Measurements from ENCODE around the gene ANKRD65.
"Not testable (repeated sequence)": the region's sequence is repeated elsewhere in the genome, so short reads cannot be mapped to it uniquely, and the experiment has no call there.

ANKRD65 gene

GRCh38 chr1:1421147-1421906 is at the start of gene ANKRD65:
TSS of gene ANKRD65 (minus strand) at chr1:1421276. CDS start at chr1:1421005, 271 bp downstream.
- Histone ChIP-seq H3K4me3 (ENCODE audit: low read length) (no peak within 1 kb of the TSS), H3K4me1 (ENCODE audit: insufficient read depth, low read length) (peaks cover 16% of the 10 kb centered on the region)

GRCh38 chr1:1468196-1468985 is 47.3 kb upstream of the ANKRD65 start:
- not testable (repeated sequence) for H3K4me3 ChIP-seq (ENCODE audit: low read length)

More at GRCh38 chr1:1421147-1421906, at the start of gene ANKRD65:
- H3K36me3 ChIP-seq (ENCODE audit: insufficient read depth, low read length), result no peaks in the 10 kb centered on the region
- H3K9me3 ChIP-seq (ENCODE audit: low read length), result no peaks in the 10 kb centered on the region
- no peak within 1 kb of the TSS for H2AFZ ChIP-seq (ENCODE audit: low read depth, low read length)
- no peaks in the 10 kb centered on the region for H3K27me3 ChIP-seq (ENCODE audit: insufficient read depth, low read length)

GRCh38 chr1:1463312-1463711 is 42.2 kb upstream of the ANKRD65 start:
- no peak overlapping the region for H3K4me3 ChIP-seq (ENCODE audit: low read length)
- peaks cover 2% of the 10 kb centered on the region for H3K27me3 ChIP-seq (ENCODE audit: insufficient read depth, low read length)
- peaks cover 1% of the 10 kb centered on the region for H3K9me3 ChIP-seq (ENCODE audit: low read length)
- no peak overlapping the region for H2AFZ ChIP-seq (ENCODE audit: low read depth, low read length)
- H3K4me1 ChIP-seq (ENCODE audit: insufficient read depth, low read length), result no peaks in the 10 kb centered on the region
- no peaks in the 10 kb centered on the region for H3K36me3 ChIP-seq (ENCODE audit: insufficient read depth, low read length)

More at GRCh38 chr1:1468196-1468985, 47.3 kb upstream of the ANKRD65 start:
- not testable (repeated sequence) for H3K36me3 ChIP-seq (ENCODE audit: insufficient read depth, low read length); H3K27me3 ChIP-seq (ENCODE audit: insufficient read depth, low read length); H2AFZ ChIP-seq (ENCODE audit: low read depth, low read length); H3K9me3 ChIP-seq (ENCODE audit: low read length)
- peaks cover 11% of the 10 kb centered on the region for H3K4me1 ChIP-seq (ENCODE audit: insufficient read depth, low read length)

DNA sequence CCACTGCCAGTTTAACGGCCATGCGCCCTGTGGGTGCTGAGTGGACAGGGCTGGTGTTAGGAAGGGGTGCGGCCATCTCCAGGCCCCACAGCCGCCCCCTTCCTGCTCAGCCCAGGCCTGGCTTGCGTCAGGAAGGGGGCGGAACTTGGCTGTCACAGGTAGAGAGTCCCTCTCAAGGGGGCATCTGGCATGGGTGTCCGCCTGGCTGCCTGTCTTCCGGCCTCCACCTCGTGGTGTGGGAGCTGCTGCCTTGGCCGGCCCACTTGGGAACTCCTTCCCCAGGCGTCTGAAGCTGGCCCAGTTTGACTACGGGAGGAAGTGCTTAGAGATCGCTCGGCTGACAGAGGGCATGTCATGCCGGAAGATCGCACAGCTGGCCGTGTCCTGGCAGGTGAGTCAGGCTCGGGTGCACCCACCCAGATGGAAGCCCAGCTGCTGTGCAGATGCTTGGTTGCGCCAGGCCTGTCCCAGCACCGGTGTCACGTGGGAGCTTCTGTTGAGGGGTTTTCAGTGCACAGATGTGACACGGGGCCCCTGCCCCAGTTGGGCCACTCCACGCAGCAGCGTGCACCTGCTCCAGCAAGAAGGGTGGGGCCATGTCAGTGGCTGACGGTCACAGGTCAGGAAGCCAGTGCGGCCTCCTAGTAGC is 41.4 kb upstream of the ANKRD65 start:
- H2AFZ ChIP-seq (ENCODE audit: low read depth, low read length), result peak overlapping the region; percentile 63
- no peak overlapping the region for H3K4me3 ChIP-seq (ENCODE audit: low read length)
- peaks cover 2% of the 10 kb centered on the region for H3K27me3 ChIP-seq (ENCODE audit: insufficient read depth, low read length)
- peaks cover 1% of the 10 kb centered on the region for H3K9me3 ChIP-seq (ENCODE audit: low read length)
- H3K36me3 ChIP-seq (ENCODE audit: insufficient read depth, low read length), result no peaks in the 10 kb centered on the region
- H3K4me1 ChIP-seq (ENCODE audit: insufficient read depth, low read length), result no peaks in the 10 kb centered on the region

GRCh38 chr1:1461721-1462317 is 40.7 kb upstream of the ANKRD65 start:
- peaks cover 2% of the 10 kb centered on the region for H3K27me3 ChIP-seq (ENCODE audit: insufficient read depth, low read length)
- H2AFZ ChIP-seq (ENCODE audit: low read depth, low read length), result peak overlapping the region; percentile 63

DNA sequence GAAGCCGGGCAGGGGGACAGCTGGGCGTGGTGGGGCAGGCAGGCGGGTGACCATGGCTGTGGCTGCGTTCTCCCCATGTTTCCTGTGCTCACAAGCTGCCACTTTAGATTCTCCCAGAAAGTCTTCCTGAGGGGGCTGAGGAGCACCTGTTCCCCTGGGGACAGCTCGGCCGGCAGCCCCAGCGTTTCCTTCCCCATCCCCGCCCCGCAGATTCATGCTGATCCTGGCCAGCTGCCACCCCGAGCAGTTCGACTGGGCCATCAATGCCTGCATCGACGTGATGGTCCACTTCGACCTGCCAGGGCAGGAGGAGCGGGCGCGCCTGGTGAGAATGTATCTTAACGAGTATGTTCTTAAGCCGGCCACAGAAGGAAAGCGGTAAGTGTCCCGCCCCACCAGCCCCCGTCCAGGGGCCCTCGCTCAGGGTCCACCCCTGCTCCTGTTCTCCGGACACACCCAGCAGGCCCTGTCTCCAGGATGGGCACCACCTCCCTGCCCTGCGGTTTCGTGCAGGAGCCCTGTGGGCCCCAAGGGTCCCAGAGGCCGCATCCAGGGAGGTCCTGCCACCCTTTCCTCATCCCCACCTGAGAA is 39.6 kb upstream of the ANKRD65 start:
- H3K27me3 ChIP-seq (ENCODE audit: insufficient read depth, low read length), result peaks cover 2% of the 10 kb centered on the region
- H2AFZ ChIP-seq (ENCODE audit: low read depth, low read length), result no peak overlapping the region
- H3K9me3 ChIP-seq (ENCODE audit: low read length), result no peaks in the 10 kb centered on the region
- H3K36me3 ChIP-seq (ENCODE audit: insufficient read depth, low read length), result no peaks in the 10 kb centered on the region
- no peak overlapping the region for H3K4me3 ChIP-seq (ENCODE audit: low read length)
- H3K4me1 ChIP-seq (ENCODE audit: insufficient read depth, low read length), result no peaks in the 10 kb centered on the region

More at GRCh38 chr1:1461721-1462317, 40.7 kb upstream of the ANKRD65 start:
- Histone ChIP-seq H3K4me3 (ENCODE audit: low read length) (no peak overlapping the region), H3K36me3 (ENCODE audit: insufficient read depth, low read length) (no peaks in the 10 kb centered on the region), H3K4me1 (ENCODE audit: insufficient read depth, low read length) (no peaks in the 10 kb centered on the region), H3K9me3 (ENCODE audit: low read length) (peaks cover 1% of the 10 kb centered on the region)

GRCh38 chr1:1459711-1460110 is 38.6 kb upstream of the ANKRD65 start:
- not testable (repeated sequence) for H2AFZ ChIP-seq (ENCODE audit: low read depth, low read length); H3K4me1 ChIP-seq (ENCODE audit: insufficient read depth, low read length); H3K27me3 ChIP-seq (ENCODE audit: insufficient read depth, low read length); H3K36me3 ChIP-seq (ENCODE audit: insufficient read depth, low read length); H3K9me3 ChIP-seq (ENCODE audit: low read length); H3K4me3 ChIP-seq (ENCODE audit: low read length)

- not testable (repeated sequence) for H3K4me3 ChIP-seq (ENCODE audit: low read length); H3K4me1 ChIP-seq (ENCODE audit: insufficient read depth, low read length); H2AFZ ChIP-seq (ENCODE audit: low read depth, low read length); H3K9me3 ChIP-seq (ENCODE audit: low read length); H3K36me3 ChIP-seq (ENCODE audit: insufficient read depth, low read length); H3K27me3 ChIP-seq (ENCODE audit: insufficient read depth, low read length)
Measured at GRCh38 chr1:1459156-1459555, 38.1 kb upstream of the ANKRD65 start.

DNA sequence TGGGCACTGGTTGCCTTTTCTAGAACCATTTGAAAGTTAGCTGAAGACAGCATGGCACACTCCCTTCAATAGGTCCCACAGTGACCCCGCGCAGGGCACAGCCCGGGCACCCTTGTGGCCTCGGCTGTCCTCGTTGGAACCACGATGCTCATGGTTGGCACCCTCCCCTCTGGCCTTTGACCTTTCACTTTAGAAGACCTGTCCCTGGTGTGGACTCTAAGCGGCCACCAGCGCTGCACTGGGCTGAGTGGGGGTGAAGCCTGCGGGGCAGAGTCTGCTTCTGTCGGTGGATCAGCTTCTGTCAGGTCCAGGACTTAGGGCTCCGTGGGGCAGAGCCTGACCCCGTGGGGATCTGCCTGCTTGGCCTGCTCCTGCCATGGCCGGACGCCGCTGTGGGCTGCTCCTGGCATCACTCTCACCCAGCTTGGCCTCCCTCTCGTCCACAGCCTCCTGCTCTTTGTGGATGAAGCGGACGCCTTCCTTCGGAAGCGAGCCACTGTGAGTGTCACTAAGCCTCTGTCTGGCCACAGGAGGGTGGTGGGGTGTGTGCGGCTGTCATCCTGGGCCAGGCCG is 35.7 kb upstream of the ANKRD65 start:
- H3K9me3 ChIP-seq (ENCODE audit: low read length); H3K36me3 ChIP-seq (ENCODE audit: insufficient read depth, low read length); H3K4me1 ChIP-seq (ENCODE audit: insufficient read depth, low read length); H3K4me3 ChIP-seq (ENCODE audit: low read length); H2AFZ ChIP-seq (ENCODE audit: low read depth, low read length); H3K27me3 ChIP-seq (ENCODE audit: insufficient read depth, low read length): not testable (repeated sequence)

- not testable (repeated sequence) for H3K9me3 ChIP-seq (ENCODE audit: low read length); H3K36me3 ChIP-seq (ENCODE audit: insufficient read depth, low read length); H3K27me3 ChIP-seq (ENCODE audit: insufficient read depth, low read length); H2AFZ ChIP-seq (ENCODE audit: low read depth, low read length); H3K4me3 ChIP-seq (ENCODE audit: low read length); H3K4me1 ChIP-seq (ENCODE audit: insufficient read depth, low read length)
Measured at GRCh38 chr1:1455934-1456333, 34.9 kb upstream of the ANKRD65 start.

- Histone ChIP-seq H3K9me3 (ENCODE audit: low read length) (no peaks in the 10 kb centered on the region), H3K36me3 (ENCODE audit: insufficient read depth, low read length) (no peaks in the 10 kb centered on the region), H3K27me3 (ENCODE audit: insufficient read depth, low read length) (peaks cover 2% of the 10 kb centered on the region), H3K4me3 (ENCODE audit: low read length) (no peak overlapping the region), H2AFZ (ENCODE audit: low read depth, low read length) (no peak overlapping the region), H3K4me1 (ENCODE audit: insufficient read depth, low read length) (no peaks in the 10 kb centered on the region)
Measured at GRCh38 chr1:1455366-1455884, 34.3 kb upstream of the ANKRD65 start.

DNA sequence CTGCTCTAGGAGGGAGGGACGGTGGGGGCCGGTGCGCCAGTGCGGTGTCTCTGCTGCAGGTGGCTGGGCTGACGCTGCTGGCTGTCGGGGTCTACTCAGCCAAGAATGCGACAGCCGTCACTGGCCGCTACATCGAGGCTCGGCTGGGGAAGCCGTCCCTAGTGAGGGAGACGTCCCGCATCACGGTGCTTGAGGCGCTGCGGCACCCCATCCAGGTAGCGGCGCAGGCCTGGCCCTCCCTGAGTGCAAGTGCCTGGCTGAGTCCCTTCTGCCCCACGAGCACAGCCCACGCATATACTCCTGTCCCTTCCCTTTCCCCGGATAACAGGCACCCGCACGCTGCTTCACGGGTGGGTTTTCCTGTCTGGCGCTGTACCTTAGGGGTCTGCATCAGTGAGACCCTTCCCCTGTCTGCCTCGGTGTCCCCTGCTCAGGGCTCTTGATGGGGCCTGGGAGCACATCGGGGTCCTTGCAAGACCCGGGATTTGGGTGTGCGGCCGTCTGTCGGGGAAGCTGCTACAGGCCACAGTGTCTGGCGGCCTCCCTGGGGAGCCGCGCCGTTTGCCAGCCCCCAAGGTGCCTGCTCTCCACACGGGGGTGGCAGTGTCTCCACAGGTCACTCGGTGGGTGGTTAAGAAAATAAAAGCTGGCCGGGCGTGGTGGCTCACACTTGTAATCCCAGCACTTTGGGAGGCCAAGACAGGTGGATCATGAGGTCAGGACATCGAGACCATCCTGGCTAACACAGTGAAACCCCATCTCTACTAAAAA is 33.4 kb upstream of the ANKRD65 start:
- not testable (repeated sequence) for H3K4me3 ChIP-seq (ENCODE audit: low read length); H3K36me3 ChIP-seq (ENCODE audit: insufficient read depth, low read length); H3K4me1 ChIP-seq (ENCODE audit: insufficient read depth, low read length); H2AFZ ChIP-seq (ENCODE audit: low read depth, low read length); H3K9me3 ChIP-seq (ENCODE audit: low read length); H3K27me3 ChIP-seq (ENCODE audit: insufficient read depth, low read length)
